Parathyroid adenoma (tissue), 2 donors: ENCODE data around the gene CRYGC.

ENCODE experiments used
- H2AFZ ChIP-seq: fragments of 300-600 bp; sonication (generic); one replicate; pipeline ENCODE4 v1.7.0; 2017; ENCODE audit warnings: antibody characterized with exemption, mild to moderate bottlenecking
- H3K27ac ChIP-seq: fragments of 300-600 bp; sonication (generic); one replicate; pipeline ENCODE4 v1.7.0; 2017
- H3K27me3 ChIP-seq: fragments of 300-600 bp; sonication (generic); one replicate; pipeline ENCODE4 v1.7.0; 2017; ENCODE audit warnings: low read length; ENCODE audit not compliant: control insufficient read depth, insufficient read depth
- H3K36me3 ChIP-seq: fragments of 300-600 bp; sonication (generic); one replicate; pipeline ENCODE4 v1.7.0; 2017; ENCODE audit warnings: low read length; ENCODE audit not compliant: control insufficient read depth, insufficient read depth
- H3K4me1 ChIP-seq: fragments of 300-600 bp; sonication (generic); one replicate; pipeline ENCODE4 v1.7.0; 2017; ENCODE audit warnings: control low read depth
- H3K4me2 ChIP-seq: fragments of 300-600 bp; sonication (generic); one replicate; pipeline ENCODE4 v1.7.0; 2017; ENCODE audit warnings: low read length
- H3K4me3 ChIP-seq: fragments of 300-600 bp; sonication (generic); one replicate; pipeline ENCODE4 v1.7.0; 2017; ENCODE audit warnings: low read depth, low read length
- H3K79me2 ChIP-seq: fragments of 300-600 bp; sonication (generic); one replicate; pipeline ENCODE4 v1.7.0; 2017; ENCODE audit warnings: control low read depth
- H3K9ac ChIP-seq: fragments of 300-600 bp; sonication (generic); one replicate; pipeline ENCODE4 v1.7.0; 2017; ENCODE audit warnings: mild to moderate bottlenecking
- H3K9me3 ChIP-seq: fragments of 300-600 bp; sonication (generic); one replicate; pipeline ENCODE4 v1.7.0; 2017; ENCODE audit warnings: low read length; ENCODE audit not compliant: control insufficient read depth
- TF ChIP-seq, protein P1 (sequence below): fragments of 300-600 bp; sonication (generic); IDR thresholded peaks from one replicate; pipeline ENCODE4 v1.7.0; 2017; ENCODE audit warnings: antibody characterized with exemption, mild to moderate bottlenecking
- donor health status: primary hyperparathyroidism.

CRYGC gene, protein sequence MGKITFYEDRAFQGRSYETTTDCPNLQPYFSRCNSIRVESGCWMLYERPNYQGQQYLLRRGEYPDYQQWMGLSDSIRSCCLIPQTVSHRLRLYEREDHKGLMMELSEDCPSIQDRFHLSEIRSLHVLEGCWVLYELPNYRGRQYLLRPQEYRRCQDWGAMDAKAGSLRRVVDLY

GRCh38 chr2:208129744-208130711 lies at the start of gene CRYGC:
Gene CRYGC (minus strand): TSS chr2:208129828. CDS start chr2:208129792, 36 bp downstream.
- H3K27ac ChIP-seq, result no peak within 1 kb of the TSS
- H3K4me3 ChIP-seq, result no peak within 1 kb of the TSS

DNA sequence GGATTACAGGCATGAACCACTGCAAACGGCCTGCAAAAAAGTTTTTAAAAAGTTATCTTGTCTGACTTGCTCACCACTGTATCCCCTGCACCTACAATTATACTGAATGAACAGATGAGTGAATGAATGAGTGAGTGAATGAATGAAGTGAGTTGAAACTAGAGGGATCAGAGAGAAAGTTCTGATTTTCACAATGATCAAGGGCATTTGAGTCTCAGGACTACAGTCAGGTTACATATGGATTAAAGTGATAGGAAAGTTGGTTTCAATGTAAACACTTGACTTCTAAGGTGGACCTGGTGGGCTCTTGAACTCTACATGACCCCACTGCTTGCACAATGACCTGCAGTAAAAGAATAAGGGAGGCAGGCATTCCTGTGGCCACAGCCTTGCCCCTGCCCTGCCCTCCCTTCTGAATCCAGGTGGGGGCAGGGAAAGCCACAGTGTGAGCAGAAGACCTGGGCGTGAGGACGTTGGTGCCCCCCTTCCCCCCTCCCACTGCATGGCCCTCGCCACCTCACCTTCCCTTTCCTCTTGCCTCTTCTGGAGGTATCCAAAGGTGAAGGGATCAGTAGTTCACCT lies 49.5 kb upstream of the CRYGC start:
- H3K4me1 ChIP-seq, result no peaks in the 10 kb centered on the region

More at GRCh38 chr2:208129744-208130711, at the start of gene CRYGC:
- Histone ChIP-seq H3K36me3 (no peaks in the 10 kb centered on the region), H2AFZ (no peak within 1 kb of the TSS), H3K4me1 (no peaks in the 10 kb centered on the region), H3K9ac (no peak within 1 kb of the TSS), H3K4me2 (no peak within 1 kb of the TSS), H3K79me2 (no peaks in the 10 kb centered on the region), H3K9me3 (no peaks in the 10 kb centered on the region), H3K27me3 (no peaks in the 10 kb centered on the region)
- TF ChIP-seq, protein P1, sequence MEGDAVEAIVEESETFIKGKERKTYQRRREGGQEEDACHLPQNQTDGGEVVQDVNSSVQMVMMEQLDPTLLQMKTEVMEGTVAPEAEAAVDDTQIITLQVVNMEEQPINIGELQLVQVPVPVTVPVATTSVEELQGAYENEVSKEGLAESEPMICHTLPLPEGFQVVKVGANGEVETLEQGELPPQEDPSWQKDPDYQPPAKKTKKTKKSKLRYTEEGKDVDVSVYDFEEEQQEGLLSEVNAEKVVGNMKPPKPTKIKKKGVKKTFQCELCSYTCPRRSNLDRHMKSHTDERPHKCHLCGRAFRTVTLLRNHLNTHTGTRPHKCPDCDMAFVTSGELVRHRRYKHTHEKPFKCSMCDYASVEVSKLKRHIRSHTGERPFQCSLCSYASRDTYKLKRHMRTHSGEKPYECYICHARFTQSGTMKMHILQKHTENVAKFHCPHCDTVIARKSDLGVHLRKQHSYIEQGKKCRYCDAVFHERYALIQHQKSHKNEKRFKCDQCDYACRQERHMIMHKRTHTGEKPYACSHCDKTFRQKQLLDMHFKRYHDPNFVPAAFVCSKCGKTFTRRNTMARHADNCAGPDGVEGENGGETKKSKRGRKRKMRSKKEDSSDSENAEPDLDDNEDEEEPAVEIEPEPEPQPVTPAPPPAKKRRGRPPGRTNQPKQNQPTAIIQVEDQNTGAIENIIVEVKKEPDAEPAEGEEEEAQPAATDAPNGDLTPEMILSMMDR, result no peak

DNA sequence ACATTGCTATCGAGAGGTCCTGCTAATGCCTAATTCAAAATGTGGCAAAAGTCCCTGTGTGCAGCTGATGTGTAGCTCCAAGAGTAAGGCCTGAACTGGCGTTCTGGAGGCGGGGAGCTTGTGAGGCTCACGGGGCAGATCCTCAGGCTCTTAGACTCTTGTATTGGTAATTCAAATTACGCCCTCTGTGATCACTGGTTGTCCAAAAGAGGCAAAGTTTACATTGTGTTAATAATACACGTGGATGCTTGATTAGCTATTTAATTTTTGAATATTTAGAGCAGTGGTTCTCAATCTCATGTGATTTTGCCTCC lies 46.2 kb upstream of the CRYGC start:
- H3K4me3 ChIP-seq, result no peak overlapping the region

More for the DNA sequence above, 49.5 kb upstream of the CRYGC start:
- Histone ChIP-seq H3K27me3 (no peaks in the 10 kb centered on the region), H3K4me3 (no peak overlapping the region), H3K27ac (no peak overlapping the region), H3K79me2 (no peaks in the 10 kb centered on the region), H3K36me3 (no peaks in the 10 kb centered on the region), H3K9ac (no peak overlapping the region), H2AFZ (no peak overlapping the region), H3K4me2 (no peak overlapping the region), H3K9me3 (no peaks in the 10 kb centered on the region)
- TF ChIP-seq, protein P1, result no peak

GRCh38 chr2:208175069-208175839 lies 45.6 kb upstream of the CRYGC start:
- H3K27me3 ChIP-seq, result no peaks in the 10 kb centered on the region
- H3K36me3 ChIP-seq, result no peaks in the 10 kb centered on the region
- H2AFZ ChIP-seq, result no peak overlapping the region
- peak overlapping the region; percentile 31 for H3K4me3 ChIP-seq
- TF ChIP-seq, protein P1, result peak; percentile 87
- H3K9ac ChIP-seq, result no peak overlapping the region
- H3K4me1 ChIP-seq, result no peaks in the 10 kb centered on the region
- H3K9me3 ChIP-seq, result no peaks in the 10 kb centered on the region
- no peaks in the 10 kb centered on the region for H3K79me2 ChIP-seq
- H3K27ac ChIP-seq, result no peak overlapping the region
- peak overlapping the region; percentile 38 for H3K4me2 ChIP-seq

More for the DNA sequence above, 46.2 kb upstream of the CRYGC start:
- Histone ChIP-seq H3K27ac (no peak overlapping the region), H3K9me3 (no peaks in the 10 kb centered on the region), H3K27me3 (no peaks in the 10 kb centered on the region), H3K9ac (no peak overlapping the region), H2AFZ (no peak overlapping the region), H3K4me1 (no peaks in the 10 kb centered on the region), H3K4me2 (no peak overlapping the region), H3K79me2 (no peaks in the 10 kb centered on the region), H3K36me3 (no peaks in the 10 kb centered on the region)
- TF ChIP-seq, protein P1, result no peak
